ENCODE measurements around the gene RSRC1.

DNA sequence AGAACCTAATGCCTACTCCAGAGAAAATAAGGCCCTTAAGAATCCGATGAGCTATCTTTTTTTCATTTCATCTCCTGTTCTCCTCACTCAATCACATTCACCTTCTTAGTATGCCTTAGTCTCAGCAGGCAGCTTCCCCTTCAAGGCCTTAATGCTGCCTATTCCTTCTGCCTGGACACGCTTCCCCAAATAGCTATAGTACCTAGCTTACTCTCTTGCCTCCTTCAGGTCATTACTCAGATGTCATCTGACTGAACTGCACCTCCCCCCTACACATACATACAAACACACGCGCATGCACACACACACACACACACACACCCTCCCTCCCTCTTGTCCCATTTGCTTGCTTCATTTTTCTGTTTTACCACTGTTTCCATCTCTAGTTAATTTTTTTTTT is 269.6 kb downstream of the RSRC1 start:
- TF ChIP-seq, protein P1, sequence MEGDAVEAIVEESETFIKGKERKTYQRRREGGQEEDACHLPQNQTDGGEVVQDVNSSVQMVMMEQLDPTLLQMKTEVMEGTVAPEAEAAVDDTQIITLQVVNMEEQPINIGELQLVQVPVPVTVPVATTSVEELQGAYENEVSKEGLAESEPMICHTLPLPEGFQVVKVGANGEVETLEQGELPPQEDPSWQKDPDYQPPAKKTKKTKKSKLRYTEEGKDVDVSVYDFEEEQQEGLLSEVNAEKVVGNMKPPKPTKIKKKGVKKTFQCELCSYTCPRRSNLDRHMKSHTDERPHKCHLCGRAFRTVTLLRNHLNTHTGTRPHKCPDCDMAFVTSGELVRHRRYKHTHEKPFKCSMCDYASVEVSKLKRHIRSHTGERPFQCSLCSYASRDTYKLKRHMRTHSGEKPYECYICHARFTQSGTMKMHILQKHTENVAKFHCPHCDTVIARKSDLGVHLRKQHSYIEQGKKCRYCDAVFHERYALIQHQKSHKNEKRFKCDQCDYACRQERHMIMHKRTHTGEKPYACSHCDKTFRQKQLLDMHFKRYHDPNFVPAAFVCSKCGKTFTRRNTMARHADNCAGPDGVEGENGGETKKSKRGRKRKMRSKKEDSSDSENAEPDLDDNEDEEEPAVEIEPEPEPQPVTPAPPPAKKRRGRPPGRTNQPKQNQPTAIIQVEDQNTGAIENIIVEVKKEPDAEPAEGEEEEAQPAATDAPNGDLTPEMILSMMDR (conservative IDR thresholded peaks at IDR 0.05 in 1 of 2, IDR thresholded peaks at IDR 0.05 in 1 of 2; ENCODE audit: low read depth in 1 of 2, low read length in 2 of 2) = no peak
- no peak for TF ChIP-seq EZH2 (IDR thresholded peaks at IDR 0.05; ENCODE audit: low read length, missing control alignments)
